ENCODE results near the gene NR6A1. TPM values are rescaled to one million over a fixed set of nuclear protein-coding genes. Genes with fewer than 3 reads are reported as not detected.

NR6A1 gene
- total RNA-seq, 1 experiment from 2014 or later, result 0.91 TPM

- intact Hi-C loops (cut with micrococcal nuclease), result loop anchor here (5.0 kb wide), 1 partner anchor 38 kb away; the partner anchor contains the start of gene WDR38
- H3K4me3 Mint-ChIP-seq (ENCODE audit: unreplicated experiment), result no peak overlapping the region
- ChIA-PET CTCF (interaction anchor here (0.6 to 10.1 kb wide), 8 partner anchors 10 to 61 kb away, joined by 3 to 112 read pairs (median 4); partner anchors contain the start of genes NR6A1, OLFML2A and WDR38), POLR2A (interaction anchor here (0.5 to 2.9 kb wide), 11 partner anchors 14 to 172 kb away, joined by 3 to 11 read pairs (median 4); partner anchors contain the start of genes RPL35 and WDR38)
- BruUV-seq (replicated peaks), result no TSS peak
- H3K27me3 Mint-ChIP-seq (ENCODE audit: insufficient read depth, unreplicated experiment), result no peaks in the 10 kb centered on the region
- TF ChIP-seq CTCF (IDR thresholded peaks at IDR 0.05; ENCODE audit: unreplicated experiment), result no peak
- peak; percentile 55 for DNase-seq (ENCODE audit: unreplicated experiment)
- no peaks in the 10 kb centered on the region for H3K9me3 Mint-ChIP-seq (ENCODE audit: unreplicated experiment)
- H3K4me1 Mint-ChIP-seq (ENCODE audit: insufficient read depth, unreplicated experiment), result peaks cover 41% of the 10 kb centered on the region
- peak overlapping the region; percentile 9 for H3K27ac Mint-ChIP-seq (ENCODE audit: low read depth, unreplicated experiment)
- no peaks in the 10 kb centered on the region for H3K36me3 Mint-ChIP-seq (ENCODE audit: insufficient read depth, unreplicated experiment)
Observed at GRCh38 chr9:124814164-124814535, 43.0 kb upstream of the NR6A1 start.

GRCh38 chr9:124813501-124814163 lies 42.5 kb upstream of the NR6A1 start:
- POLR2A ChIA-PET, result interaction anchor here (0.7 to 2.9 kb wide), 11 partner anchors 13 to 56 kb away, joined by 3 to 11 read pairs (median 4); partner anchors contain the start of genes NR6A1, RPL35 and WDR38
- Mint-ChIP-seq H3K4me1 (ENCODE audit: insufficient read depth, unreplicated experiment) (peaks cover 41% of the 10 kb centered on the region), H3K9me3 (ENCODE audit: unreplicated experiment) (no peaks in the 10 kb centered on the region), H3K27ac (ENCODE audit: low read depth, unreplicated experiment) (peak overlapping the region; percentile 46), H3K27me3 (ENCODE audit: insufficient read depth, unreplicated experiment) (no peaks in the 10 kb centered on the region), H3K4me3 (ENCODE audit: unreplicated experiment) (no peak overlapping the region), H3K36me3 (ENCODE audit: insufficient read depth, unreplicated experiment) (no peaks in the 10 kb centered on the region)
- CTCF ChIA-PET, result interaction anchor here (0.6 to 10.1 kb wide), 8 partner anchors 10 to 47 kb away, joined by 3 to 112 read pairs (median 4); partner anchors contain the start of genes NR6A1, OLFML2A and WDR38
- intact Hi-C loops (cut with micrococcal nuclease), result loop anchor here (5.0 kb wide), 1 partner anchor 39 kb away; the partner anchor contains the start of gene WDR38
- BruUV-seq (replicated peaks), result no TSS peak
- no peak for TF ChIP-seq CTCF (IDR thresholded peaks at IDR 0.05; ENCODE audit: unreplicated experiment)
- no peak for DNase-seq (ENCODE audit: unreplicated experiment)

- no TSS peak for BruUV-seq (replicated peaks)
- CTCF ChIA-PET, result interaction anchor here (0.6 to 10.1 kb wide), 7 partner anchors 11 to 43 kb away, joined by 3 to 112 read pairs (median 3); partner anchors contain the start of genes NR6A1, OLFML2A and WDR38
- H3K9me3 Mint-ChIP-seq (ENCODE audit: unreplicated experiment), result no peaks in the 10 kb centered on the region
- POLR2A ChIA-PET, result interaction anchor here (0.7 to 2.9 kb wide), 5 partner anchors 21 to 194 kb away, joined by 3 to 11 read pairs (median 7); partner anchors contain the start of genes NR6A1 and WDR38
- TF ChIP-seq CTCF (IDR thresholded peaks at IDR 0.05; ENCODE audit: unreplicated experiment), result no peak
- peaks cover 35% of the 10 kb centered on the region for H3K4me1 Mint-ChIP-seq (ENCODE audit: insufficient read depth, unreplicated experiment)
- intact Hi-C loops (cut with micrococcal nuclease), result loop anchor here (5.0 kb wide), 1 partner anchor 39 kb away; the partner anchor contains the start of gene WDR38
- peak overlapping the region; percentile 46 for H3K27ac Mint-ChIP-seq (ENCODE audit: low read depth, unreplicated experiment)
- no peak overlapping the region for H3K4me3 Mint-ChIP-seq (ENCODE audit: unreplicated experiment)
- H3K27me3 Mint-ChIP-seq (ENCODE audit: insufficient read depth, unreplicated experiment), result no peaks in the 10 kb centered on the region
- H3K36me3 Mint-ChIP-seq (ENCODE audit: insufficient read depth, unreplicated experiment), result no peaks in the 10 kb centered on the region
- DNase-seq (ENCODE audit: unreplicated experiment), result no peak
Observed at GRCh38 chr9:124813041-124813440, 41.9 kb upstream of the NR6A1 start.

GRCh38 chr9:124812441-124812876 lies 41.3 kb upstream of the NR6A1 start:
- TF ChIP-seq CTCF (IDR thresholded peaks at IDR 0.05; ENCODE audit: unreplicated experiment), result no peak
- Mint-ChIP-seq H3K4me3 (ENCODE audit: unreplicated experiment) (no peak overlapping the region), H3K27ac (ENCODE audit: low read depth, unreplicated experiment) (peak overlapping the region; percentile 46), H3K4me1 (ENCODE audit: insufficient read depth, unreplicated experiment) (peaks cover 31% of the 10 kb centered on the region), H3K27me3 (ENCODE audit: insufficient read depth, unreplicated experiment) (no peaks in the 10 kb centered on the region), H3K36me3 (ENCODE audit: insufficient read depth, unreplicated experiment) (no peaks in the 10 kb centered on the region), H3K9me3 (ENCODE audit: unreplicated experiment) (no peaks in the 10 kb centered on the region)
- intact Hi-C loops (cut with micrococcal nuclease), result loop anchor here (5.0 kb wide), 1 partner anchor 40 kb away; the partner anchor contains the start of gene WDR38
- POLR2A ChIA-PET, result interaction anchor here (0.7 to 2.9 kb wide), 8 partner anchors 15 to 193 kb away, joined by 3 to 11 read pairs (median 3); partner anchors contain the start of genes ARPC5L and WDR38
- DNase-seq (ENCODE audit: unreplicated experiment), result peak; percentile 88
- no TSS peak for BruUV-seq (replicated peaks)
- CTCF ChIA-PET, result interaction anchor here (0.6 to 10.1 kb wide), 9 partner anchors 11 to 390 kb away, joined by 3 to 112 read pairs (median 3); partner anchors contain the start of genes NR6A1, OLFML2A and WDR38
